H9 (cell line): ENCODE data around the gene THAP3. TPM values are rescaled to one million over a fixed set of nuclear protein-coding genes. Genes with fewer than 3 reads are reported as not detected.

ENCODE experiments used
- DNase-seq: peaks from one replicate; pipeline ENCODE4 v3.0.0-alpha.2; 2017
- H2AFZ ChIP-seq: one replicate; pipeline ENCODE4 v1.6.1; 2013; ENCODE audit warnings: mild to moderate bottlenecking, low read length, control low read depth, moderate library complexity
- H2AK5ac ChIP-seq: 2 replicates; pipeline ENCODE4 v1.6.1; 2013; ENCODE audit warnings: low read length, control low read depth, mixed read lengths; ENCODE audit not compliant: insufficient read length
- H2BK120ac ChIP-seq: one replicate; pipeline ENCODE4 v1.6.1; 2013; ENCODE audit warnings: low read depth, mild to moderate bottlenecking, low read length, control low read depth, inconsistent platforms; ENCODE audit not compliant: poor library complexity, severe bottlenecking
- H2BK12ac ChIP-seq: 2 replicates; pipeline ENCODE4 v1.6.1; 2013; ENCODE audit warnings: low read length, control low read depth, mixed read lengths, low read depth; ENCODE audit not compliant: insufficient read length
- H2BK15ac ChIP-seq: 2 replicates; pipeline ENCODE4 v1.6.1; 2013; ENCODE audit warnings: low read depth, low read length, control low read depth
- H2BK20ac ChIP-seq: one replicate; pipeline ENCODE4 v1.6.1; 2013; ENCODE audit warnings: low read depth, mild to moderate bottlenecking, low read length, control low read depth, inconsistent platforms; ENCODE audit not compliant: poor library complexity, severe bottlenecking
- H2BK5ac ChIP-seq: 2 replicates; pipeline ENCODE4 v1.6.1; 2013; ENCODE audit warnings: low read length, control low read depth, mixed read lengths; ENCODE audit not compliant: insufficient read length
- H3K14ac ChIP-seq: 2 replicates; pipeline ENCODE4 v1.6.1; 2013; ENCODE audit warnings: low read length, control low read depth; ENCODE audit not compliant: insufficient read depth
- H3K18ac ChIP-seq: 2 replicates; pipeline ENCODE4 v1.6.1; 2013; ENCODE audit warnings: low read depth, mild to moderate bottlenecking, mixed read lengths, low read length, control low read depth; ENCODE audit not compliant: insufficient read length
- H3K23ac ChIP-seq: 2 replicates; pipeline ENCODE4 v1.6.1; 2013; ENCODE audit warnings: low read length, control low read depth, mixed read lengths, low read depth; ENCODE audit not compliant: insufficient read length
- H3K23me2 ChIP-seq: 2 replicates; pipeline ENCODE4 v1.6.1; 2013; ENCODE audit warnings: low read depth, mild to moderate bottlenecking, mixed read lengths, low read length, control low read depth; ENCODE audit not compliant: insufficient read length, poor library complexity, severe bottlenecking
- H3K27ac ChIP-seq: 2 replicates; pipeline ENCODE4 v1.5.1; 2013; ENCODE audit warnings: low read length, control low read depth, mixed read lengths, low read depth; ENCODE audit not compliant: insufficient read length
- H3K27me3 ChIP-seq: 2 replicates; pipeline ENCODE4 v1.6.1; 2013; ENCODE audit warnings: low read length, control low read depth, inconsistent platforms; ENCODE audit not compliant: insufficient read depth
- H3K4ac ChIP-seq: 2 replicates; pipeline ENCODE4 v1.6.1; 2013; ENCODE audit warnings: low read depth, mild to moderate bottlenecking, control low read depth, inconsistent platforms, low read length, moderate library complexity
- H3K4me1 ChIP-seq: 2 replicates; pipeline ENCODE4 v1.6.1; 2013; ENCODE audit warnings: low read length, control low read depth, inconsistent platforms; ENCODE audit not compliant: insufficient read depth
- H3K4me2 ChIP-seq: 2 replicates; pipeline ENCODE4 v1.6.1; 2013; ENCODE audit warnings: low read length, control low read depth, mixed read lengths; ENCODE audit not compliant: insufficient read length, insufficient read depth
- H3K56ac ChIP-seq: 2 replicates; pipeline ENCODE4 v1.6.1; 2013; ENCODE audit warnings: low read depth, mild to moderate bottlenecking, mixed read lengths, low read length, control low read depth; ENCODE audit not compliant: insufficient read length
- H3K79me1 ChIP-seq: 2 replicates; pipeline ENCODE4 v1.6.1; 2013; ENCODE audit warnings: low read depth, mild to moderate bottlenecking, moderate library complexity, low read length, control low read depth, inconsistent platforms; ENCODE audit not compliant: insufficient read depth, poor library complexity, severe bottlenecking
- H3K79me2 ChIP-seq: 2 replicates; pipeline ENCODE4 v1.6.1; 2013; ENCODE audit warnings: low read length, control low read depth, inconsistent platforms; ENCODE audit not compliant: insufficient read depth
- H3K9ac ChIP-seq: 2 replicates; pipeline ENCODE4 v1.6.1; 2013; ENCODE audit warnings: low read length, control low read depth, mixed read lengths; ENCODE audit not compliant: insufficient read length; ENCODE audit errors: extremely low read depth
- H3K9me3 ChIP-seq: one replicate; pipeline ENCODE4 v1.6.1; 2013; ENCODE audit warnings: low read depth, low read length, inconsistent platforms; ENCODE audit not compliant: control insufficient read depth
- H3T11ph ChIP-seq: one replicate; pipeline ENCODE4 v1.6.1; 2013; ENCODE audit warnings: mild to moderate bottlenecking, low read length, control low read depth, inconsistent platforms
- H4K20me1 ChIP-seq: one replicate; pipeline ENCODE4 v1.6.1; 2013; ENCODE audit not compliant: control insufficient read depth, insufficient read length, insufficient read depth
- H4K5ac ChIP-seq: 2 replicates; pipeline ENCODE4 v1.6.1; 2013; ENCODE audit warnings: low read depth, mild to moderate bottlenecking, mixed read lengths, low read length, control low read depth; ENCODE audit not compliant: insufficient read length
- H4K8ac ChIP-seq: replicated peaks from 2 replicates; pipeline ENCODE4 v1.6.1; 2013; ENCODE audit warnings: low read length, control low read depth, mixed read lengths, low read depth; ENCODE audit not compliant: insufficient read length
- H4K91ac ChIP-seq: 2 replicates; pipeline ENCODE4 v1.6.1; 2013; ENCODE audit warnings: low read depth, mild to moderate bottlenecking, moderate library complexity, mixed read lengths, low read length, control low read depth; ENCODE audit not compliant: insufficient read length
- H3K27ac Mint-ChIP-seq, 3 experiments: 2 replicates in 2 of 3; 3 replicates in 1 of 3; pipeline ENCODE4 v1.8.0; 2020 to 2021; ENCODE audit warnings: mixed read lengths in 3 of 3, mild to moderate bottlenecking in 1 of 3, moderate library complexity in 1 of 3
- H3K27me3 Mint-ChIP-seq: 2 replicates; pipeline ENCODE4 v1.8.0; 2021; ENCODE audit warnings: low read depth, mild to moderate bottlenecking, moderate library complexity, mixed read lengths
- H3K36me3 Mint-ChIP-seq, 3 experiments: 2 replicates in 2 of 3; 3 replicates in 1 of 3; pipeline ENCODE4 v1.8.0; 2020 to 2021; ENCODE audit warnings: low read depth in 3 of 3, mixed read lengths in 3 of 3; ENCODE audit not compliant: insufficient read depth in 1 of 3
- H3K4me1 Mint-ChIP-seq, 2 experiments: 2 replicates each; pipeline ENCODE4 v1.8.0; 2020; ENCODE audit warnings: mixed read lengths in 2 of 2
- H3K4me3 Mint-ChIP-seq, 2 experiments: 2 replicates in 1 of 2; 3 replicates in 1 of 2; pipeline ENCODE4 v1.8.0; 2020 to 2021; ENCODE audit warnings: mild to moderate bottlenecking in 2 of 2, mixed read lengths in 2 of 2, moderate library complexity in 1 of 2
- H3K9me3 Mint-ChIP-seq, 2 experiments: 2 replicates in 1 of 2; 3 replicates in 1 of 2; pipeline ENCODE4 v1.8.0; 2020; ENCODE audit warnings: mild to moderate bottlenecking in 2 of 2, mixed read lengths in 2 of 2, moderate library complexity in 1 of 2
- CTCF ChIP-seq: fragments of 200-600 bp; sonication (generic); conservative IDR thresholded peaks from 3 replicates; pipeline ENCODE4 v1.8.0; 2021; ENCODE audit warnings: antibody characterized with exemption, mild to moderate bottlenecking
- WGBS: extraction: QIAGEN DNeasy Blood & Tissue Kit; methylation state at CpG from one replicate; pipeline ENCODE4 v1.1.7; 2013; ENCODE audit warnings: missing lambda C conversion rate, low lambda C conversion rate, mixed read lengths; ENCODE audit not compliant: insufficient read length; ENCODE audit errors: extremely low coverage; 5-methylcytosine and 5-hydroxymethylcytosine counted together
- total RNA-seq: library from RNA; stranded (reverse); gene quantifications from 2 replicates; pipeline ENCODE4 v1.2.1, GENCODE V29; 2021

The THAP3 gene
- total RNA-seq, 1 experiment from 2014 or later, result 15.3 TPM

GRCh38 chr1:6578624-6579373 is 45.9 kb upstream of the THAP3 start:
- H3K18ac ChIP-seq, result peak overlapping the region; percentile 18
- peaks cover 17% of the 10 kb centered on the region for H3K27me3 Mint-ChIP-seq
- no CpG with 5 or more reads among the region's 14 CpGs for WGBS
- H2BK20ac ChIP-seq, result no peak overlapping the region
- H3K27me3 ChIP-seq, result no peaks in the 10 kb centered on the region
- H3K9me3 Mint-ChIP-seq, result no peaks in the 10 kb centered on the region; a peak in 1 of 5 replicates
- no peak overlapping the region for H4K91ac ChIP-seq
- H3K36me3 Mint-ChIP-seq, result peaks cover 0 to 9% (median 2%) of the 10 kb centered on the region in 3 experiments; a peak in 4 of 7 replicates
- H3K4me1 Mint-ChIP-seq, result peaks cover 16 to 17% of the 10 kb centered on the region in 2 experiments
- no peak overlapping the region for H3K9ac ChIP-seq
- H4K20me1 ChIP-seq, result no peaks in the 10 kb centered on the region
- no peaks in the 10 kb centered on the region; the same call in 1 of the 2 replicates for H3K4me1 ChIP-seq
- H2BK120ac ChIP-seq, result no peak overlapping the region
- no peak overlapping the region for H2AFZ ChIP-seq
- H3K56ac ChIP-seq, result no peak overlapping the region
- H3T11ph ChIP-seq, result no peak overlapping the region
- H2BK5ac ChIP-seq, result no peak overlapping the region
- no peaks in the 10 kb centered on the region for H3K79me2 ChIP-seq
- peak overlapping the region; percentile 60 for H3K4me2 ChIP-seq
- DNase-seq, result no peak
- TF ChIP-seq CTCF, result no peak
- no peak overlapping the region for H4K8ac ChIP-seq
- H3K23ac ChIP-seq, result no peak overlapping the region
- H3K27ac Mint-ChIP-seq, result peak overlapping the region; percentile 75 to 87 (median 76); a peak in 3 of 7 replicates
- no peaks in the 10 kb centered on the region for H3K9me3 ChIP-seq
- no peak overlapping the region for H4K5ac ChIP-seq
- no peak overlapping the region for H2BK12ac ChIP-seq
- no peak overlapping the region for H2AK5ac ChIP-seq
- H3K23me2 ChIP-seq, result peaks cover 7% of the 10 kb centered on the region
- no peak overlapping the region for H2BK15ac ChIP-seq
- no peak overlapping the region for H3K4ac ChIP-seq
- peak overlapping the region; percentile 92 to 95; a peak in 4 of 5 replicates for H3K4me3 Mint-ChIP-seq
- H3K79me1 ChIP-seq, result peaks cover 4% of the 10 kb centered on the region
- H3K27ac ChIP-seq, result no peak overlapping the region
- peak overlapping the region; percentile 27 for H3K14ac ChIP-seq
